Activated T-helper 17 cell treated with anti-CD3 and anti-CD28 coated beads, Interleukin-2, amount 50 U/mL, for 72 hours (primary cell): ENCODE results near the gene NFATC3. TPM values are rescaled to one million over a fixed set of nuclear protein-coding genes. Genes with fewer than 3 reads are reported as not detected.

Source experiments
- ATAC-seq: fragments of 150-1000 bp; cut with Tn5 transposase; replicated peaks from 2 replicates; pipeline ENCODE4 v1.10.0; 2021; ENCODE audit warnings: mild to moderate bottlenecking, moderate library complexity
- H3K27ac Mint-ChIP-seq: one replicate; pipeline ENCODE4 v1.8.0; 2022; ENCODE audit warnings: mixed read lengths
- H3K27me3 Mint-ChIP-seq: one replicate; pipeline ENCODE4 v1.8.0; 2022; ENCODE audit warnings: mixed read lengths
- H3K36me3 Mint-ChIP-seq: one replicate; pipeline ENCODE4 v1.8.0; 2022; ENCODE audit warnings: low read depth, mild to moderate bottlenecking, mixed read lengths
- H3K4me1 Mint-ChIP-seq: one replicate; pipeline ENCODE4 v1.8.0; 2022; ENCODE audit warnings: mixed read lengths
- H3K4me3 Mint-ChIP-seq: one replicate; pipeline ENCODE4 v1.8.0; 2022; ENCODE audit warnings: mild to moderate bottlenecking, mixed read lengths
- H3K9me3 Mint-ChIP-seq: one replicate; pipeline ENCODE4 v1.8.0; 2022; ENCODE audit warnings: mixed read lengths
- total RNA-seq, 2 donors: library from RNA; stranded (reverse); gene quantifications; one replicate each; pipeline ENCODE4 v1.2.3, GENCODE V29; 2022

NFATC3 gene
- 10 to 100 TPM; 71.1 to 78.1 TPM for total RNA-seq

DNA sequence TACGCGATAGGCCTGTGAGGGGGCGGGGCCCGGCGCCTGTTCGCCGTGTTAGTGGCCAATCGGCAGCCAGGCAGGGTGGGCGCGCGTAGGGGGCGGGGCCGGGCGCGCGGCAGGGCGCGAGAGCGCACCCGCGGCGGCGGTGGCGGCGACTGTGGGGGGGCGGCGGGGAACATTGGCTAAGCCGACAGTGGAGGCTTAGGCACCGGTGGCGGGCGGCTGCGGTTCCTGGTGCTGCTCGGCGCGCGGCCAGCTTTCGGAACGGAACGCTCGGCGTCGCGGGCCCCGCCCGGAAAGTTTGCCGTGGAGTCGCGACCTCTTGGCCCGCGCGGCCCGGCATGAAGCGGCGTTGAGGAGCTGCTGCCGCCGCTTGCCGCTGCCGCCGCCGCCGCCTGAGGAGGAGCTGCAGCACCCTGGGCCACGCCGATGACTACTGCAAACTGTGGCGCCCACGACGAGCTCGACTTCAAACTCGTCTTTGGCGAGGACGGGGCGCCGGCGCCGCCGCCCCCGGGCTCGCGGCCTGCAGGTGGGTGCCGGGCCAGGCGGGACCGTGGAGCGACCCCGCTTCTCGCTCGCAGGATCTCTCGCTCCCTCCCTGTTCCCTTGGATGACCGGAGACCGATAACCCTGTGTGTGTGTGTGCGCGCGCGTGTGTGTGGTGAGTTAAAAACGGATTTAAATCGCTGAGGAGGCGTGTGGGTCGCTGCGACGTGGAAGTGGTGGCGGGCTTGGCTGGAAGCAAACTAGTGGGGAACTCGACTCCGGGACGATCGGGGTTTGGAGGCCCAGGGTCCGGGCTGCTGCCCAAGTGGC lies at the start of gene NFATC3:
NFATC3 (plus strand) TSS at position 112 of the 813 bp plus-strand sequence; CDS start at position 424, 312 bp downstream.
- Mint-ChIP-seq H3K36me3 (peaks cover 9% of the 10 kb centered on the region), H3K4me3 (peak within 1 kb of the TSS; percentile 89), H3K27me3 (no peaks in the 10 kb centered on the region), H3K9me3 (no peaks in the 10 kb centered on the region), H3K27ac (peak within 1 kb of the TSS; percentile 77), H3K4me1 (peaks cover 46% of the 10 kb centered on the region)
- peak; percentile 71 for ATAC-seq

DNA sequence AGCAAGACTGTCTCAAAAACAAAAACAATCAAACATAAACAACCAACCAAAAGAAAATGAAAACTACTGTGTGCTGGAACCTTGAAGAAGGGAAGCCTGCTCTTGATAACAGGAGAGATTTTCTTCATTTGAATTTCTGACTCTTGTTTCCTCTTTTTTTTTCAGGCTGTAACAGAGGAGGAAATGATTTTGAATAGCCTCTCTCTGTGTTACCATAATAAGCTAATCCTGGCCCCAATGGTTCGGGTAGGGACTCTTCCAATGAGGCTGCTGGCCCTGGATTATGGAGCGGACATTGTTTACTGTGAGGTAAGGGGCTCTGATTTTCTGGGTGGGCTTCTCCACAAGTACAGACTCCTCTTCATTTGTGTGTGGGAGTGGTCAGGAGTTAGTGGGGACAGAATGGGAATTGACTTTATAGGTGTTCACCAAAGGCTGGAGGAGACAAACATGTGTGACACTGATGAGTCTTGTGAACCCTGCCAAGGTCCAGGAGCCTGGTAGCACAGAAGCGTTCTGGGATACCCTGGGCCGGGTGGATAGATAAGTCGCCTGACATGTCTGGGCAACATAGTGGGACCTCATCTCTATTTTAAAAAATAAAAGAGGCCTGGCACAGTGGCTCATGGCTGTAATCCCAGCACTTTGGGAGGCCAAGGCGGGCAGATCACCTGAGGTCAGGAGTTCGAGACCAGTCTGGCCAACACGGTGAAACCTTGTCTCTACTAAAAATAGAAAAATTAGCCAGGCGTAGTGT lies 47.2 kb upstream of the NFATC3 start:
- Mint-ChIP-seq H3K36me3 (peaks cover 57% of the 10 kb centered on the region), H3K27ac (no peak overlapping the region), H3K4me3 (no peak overlapping the region), H3K4me1 (peaks cover 9% of the 10 kb centered on the region), H3K27me3 (no peaks in the 10 kb centered on the region), H3K9me3 (no peaks in the 10 kb centered on the region)
- ATAC-seq: no peak

DNA sequence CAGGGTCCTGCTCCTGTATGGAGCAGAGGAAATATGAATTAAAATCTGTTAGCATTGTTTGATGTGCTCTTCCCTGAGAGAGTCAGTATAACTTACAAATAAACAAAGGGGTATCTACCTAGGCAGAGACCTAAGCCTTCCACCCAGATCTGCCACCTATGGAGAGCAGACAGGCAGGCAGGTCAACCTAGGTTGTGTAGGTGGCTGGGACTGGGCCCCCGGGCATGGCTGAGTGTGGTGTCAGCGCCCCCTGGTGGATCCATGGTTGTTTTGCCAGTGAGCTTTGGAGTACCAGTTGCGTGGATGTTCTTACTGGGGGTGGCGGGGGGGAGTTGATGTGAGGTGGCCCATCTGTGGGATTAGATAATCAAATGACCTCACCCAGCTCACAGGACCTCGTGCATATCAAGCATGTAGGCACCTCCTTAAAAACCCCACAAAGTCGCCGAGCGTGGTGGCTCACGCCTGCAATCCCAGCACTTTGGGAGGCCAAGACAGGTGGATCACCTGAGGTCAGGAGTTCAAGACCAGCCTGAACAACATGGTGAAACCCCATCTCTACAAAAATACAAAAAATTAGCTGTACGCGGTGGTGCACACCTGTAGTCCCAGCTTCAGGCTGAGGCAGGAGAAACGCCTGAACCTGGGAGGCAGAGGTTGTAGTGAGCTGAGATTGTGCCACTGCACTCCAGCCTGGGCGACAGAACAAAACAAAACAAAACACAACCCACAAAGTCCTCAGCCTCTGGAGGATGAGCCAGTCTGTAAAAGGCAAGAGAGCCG lies 44.5 kb upstream of the NFATC3 start:
- peak; percentile 99 for ATAC-seq
- Mint-ChIP-seq H3K36me3 (peaks cover 60% of the 10 kb centered on the region), H3K9me3 (no peaks in the 10 kb centered on the region), H3K27me3 (no peaks in the 10 kb centered on the region), H3K4me1 (peaks cover 9% of the 10 kb centered on the region), H3K27ac (peak overlapping the region; percentile 60), H3K4me3 (no peak overlapping the region)

DNA sequence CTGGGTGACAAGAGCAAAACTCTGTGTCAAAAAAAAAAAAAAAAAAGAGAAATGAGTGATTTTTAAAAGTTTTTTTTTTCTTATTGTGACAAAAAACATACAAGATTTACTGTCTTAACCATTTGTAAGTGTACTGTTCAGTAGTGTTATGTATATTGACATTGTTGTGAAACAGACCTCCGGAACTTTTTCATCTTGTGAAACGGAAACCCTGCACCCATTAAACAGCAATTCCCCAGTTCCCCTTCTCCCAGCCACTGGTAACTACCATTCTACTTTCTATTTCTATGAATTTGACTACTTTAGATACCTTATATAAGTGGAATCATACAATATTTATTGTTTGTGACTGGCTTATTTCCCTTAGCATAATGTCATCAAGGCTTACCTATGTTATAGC lies 43.4 kb upstream of the NFATC3 start:
- Mint-ChIP-seq H3K36me3 (peaks cover 65% of the 10 kb centered on the region), H3K27me3 (no peaks in the 10 kb centered on the region), H3K4me1 (peaks cover 9% of the 10 kb centered on the region), H3K27ac (no peak overlapping the region), H3K4me3 (no peak overlapping the region), H3K9me3 (no peaks in the 10 kb centered on the region)
- ATAC-seq: no peak

DNA sequence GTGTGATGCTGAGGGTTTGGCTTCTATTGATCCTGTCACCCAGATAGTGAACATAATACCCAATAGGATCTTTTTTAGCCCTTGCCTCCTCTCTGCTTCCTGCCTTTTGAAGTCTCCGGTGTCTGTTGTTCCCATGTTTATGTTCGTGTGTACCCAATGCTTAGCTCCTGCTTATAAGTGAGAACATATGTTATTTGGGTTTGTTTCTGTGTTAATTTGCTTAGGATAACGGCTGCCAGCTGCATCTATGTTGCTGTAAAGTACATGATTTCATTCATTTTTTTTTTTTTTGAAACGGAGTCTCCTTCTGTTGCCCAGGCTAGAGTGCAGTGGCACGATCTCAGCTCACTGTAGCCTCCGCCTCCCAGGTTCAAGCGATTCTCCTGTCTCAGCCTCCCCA lies 39.1 kb upstream of the NFATC3 start:
- Mint-ChIP-seq H3K36me3 (peaks cover 74% of the 10 kb centered on the region), H3K4me3 (no peak overlapping the region)

DNA sequence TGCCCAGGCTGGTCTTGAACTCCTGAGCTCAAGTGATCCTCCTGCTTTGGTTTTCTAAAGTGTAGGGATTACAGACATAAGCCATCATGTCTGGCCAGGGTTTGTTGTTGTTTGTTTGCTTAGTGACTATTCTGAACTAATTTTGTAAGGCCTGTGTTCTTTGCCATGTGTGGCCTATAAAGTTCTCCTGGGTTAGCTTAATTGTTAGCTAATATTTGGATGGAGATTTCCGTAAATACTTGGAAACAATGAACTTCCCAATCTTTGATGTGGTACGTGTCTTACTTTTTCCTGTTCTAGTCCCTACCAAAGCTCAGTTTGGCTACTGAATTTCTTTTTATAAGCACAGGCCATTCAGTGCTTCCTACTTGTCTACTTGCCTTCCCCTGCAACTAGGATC lies 37.2 kb upstream of the NFATC3 start:
- no peak overlapping the region for H3K4me3 Mint-ChIP-seq
- no peak for ATAC-seq
- H3K27me3 Mint-ChIP-seq: no peaks in the 10 kb centered on the region
- H3K9me3 Mint-ChIP-seq: no peaks in the 10 kb centered on the region
- H3K4me1 Mint-ChIP-seq: no peaks in the 10 kb centered on the region
- H3K27ac Mint-ChIP-seq: no peak overlapping the region
- H3K36me3 Mint-ChIP-seq: peaks cover 83% of the 10 kb centered on the region

More for the DNA sequence above, 39.1 kb upstream of the NFATC3 start:
- Mint-ChIP-seq H3K9me3 (no peaks in the 10 kb centered on the region), H3K27ac (no peak overlapping the region), H3K27me3 (no peaks in the 10 kb centered on the region), H3K4me1 (no peaks in the 10 kb centered on the region)
- no peak for ATAC-seq

DNA sequence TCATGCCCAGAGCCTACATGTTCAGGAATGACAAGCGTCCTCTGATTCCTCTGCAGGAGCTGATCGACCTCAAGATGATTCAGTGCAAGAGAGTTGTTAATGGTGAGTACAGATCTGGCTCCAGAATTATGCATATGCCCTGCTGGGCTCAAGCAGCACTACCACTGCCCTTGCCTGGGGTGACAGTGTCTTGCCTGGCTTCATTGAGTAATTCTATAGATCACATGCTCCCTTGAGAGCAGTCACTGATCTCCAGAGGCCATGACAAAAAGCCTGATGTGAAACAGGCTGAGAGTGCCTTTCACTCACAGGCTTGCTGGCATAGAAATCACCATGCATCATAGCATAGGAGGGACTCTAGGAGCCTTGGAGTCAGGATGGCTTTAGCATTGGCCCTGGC lies 35.7 kb upstream of the NFATC3 start:
- Mint-ChIP-seq H3K4me3 (no peak overlapping the region), H3K27ac (no peak overlapping the region), H3K4me1 (no peaks in the 10 kb centered on the region), H3K27me3 (no peaks in the 10 kb centered on the region), H3K36me3 (peaks cover 90% of the 10 kb centered on the region), H3K9me3 (no peaks in the 10 kb centered on the region)
- no peak for ATAC-seq

DNA sequence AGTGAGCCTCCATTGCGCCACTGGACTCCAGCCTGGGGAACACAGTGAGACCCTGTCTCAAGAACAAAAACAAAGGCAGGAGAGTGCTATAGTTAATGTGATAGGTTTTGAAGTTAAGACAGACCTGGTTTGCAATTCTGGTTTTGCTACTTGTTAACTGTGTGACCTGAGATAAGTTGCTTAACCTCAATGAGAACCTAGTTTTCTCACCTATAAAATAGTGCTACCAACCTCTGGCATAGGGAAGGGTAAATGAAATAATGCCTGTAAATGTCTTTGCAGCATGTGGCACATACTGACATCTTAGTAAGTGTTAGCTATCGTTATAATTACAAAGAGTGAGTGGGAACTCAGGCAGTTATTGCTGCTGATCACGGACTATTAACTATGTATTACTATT lies 29.8 kb upstream of the NFATC3 start:
- no peak for ATAC-seq
- H3K27ac Mint-ChIP-seq: no peak overlapping the region
- no peaks in the 10 kb centered on the region for H3K27me3 Mint-ChIP-seq
- H3K4me3 Mint-ChIP-seq: no peak overlapping the region
- H3K4me1 Mint-ChIP-seq: peaks cover 6% of the 10 kb centered on the region
- H3K9me3 Mint-ChIP-seq: no peaks in the 10 kb centered on the region
- H3K36me3 Mint-ChIP-seq: peaks cover 92% of the 10 kb centered on the region

DNA sequence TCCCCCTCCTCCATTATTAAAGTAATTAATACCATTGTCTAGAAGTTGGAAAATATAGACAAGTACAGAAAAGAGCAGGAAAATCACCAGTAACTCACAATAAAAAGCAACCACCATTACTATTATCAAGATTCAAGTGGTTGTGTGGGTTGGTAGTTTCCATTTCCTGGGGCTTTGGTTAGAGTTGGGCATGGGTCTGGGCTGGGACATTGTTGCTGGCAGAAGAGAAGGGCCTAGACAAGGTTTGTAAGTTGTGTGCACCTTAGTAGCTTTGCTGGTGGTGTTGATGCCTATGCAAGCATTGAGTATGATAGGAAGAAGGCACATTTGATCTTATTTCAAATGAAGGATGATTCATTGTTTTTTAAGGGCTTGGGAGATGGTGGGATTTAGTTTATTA lies 25.4 kb upstream of the NFATC3 start:
- Mint-ChIP-seq H3K4me3 (peak overlapping the region; percentile 1), H3K36me3 (peaks cover 82% of the 10 kb centered on the region), H3K4me1 (peaks cover 24% of the 10 kb centered on the region), H3K27ac (peak overlapping the region; percentile 65), H3K9me3 (no peaks in the 10 kb centered on the region), H3K27me3 (no peaks in the 10 kb centered on the region)
- ATAC-seq: peak; percentile 53

DNA sequence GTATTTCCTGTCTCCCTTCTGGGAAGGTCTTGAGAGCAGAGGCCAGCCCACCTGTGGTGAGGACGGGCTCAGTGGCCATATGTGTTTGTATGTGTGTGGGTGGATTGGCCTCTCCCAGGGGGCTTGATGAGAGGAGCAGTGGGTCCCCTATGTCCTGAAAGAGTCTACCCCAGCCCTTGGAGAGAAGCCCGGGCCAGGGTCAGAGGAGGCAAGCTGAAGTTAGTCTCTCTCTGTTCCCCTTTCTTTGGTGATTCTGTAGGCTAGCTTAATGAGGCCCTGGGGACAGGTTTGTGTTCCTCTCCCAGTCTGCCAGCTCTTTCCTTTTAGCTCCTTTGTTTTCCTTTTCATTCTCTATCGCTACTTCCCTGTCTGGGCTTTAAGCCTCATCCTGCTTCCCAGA lies 23.8 kb upstream of the NFATC3 start:
- no peak for ATAC-seq
- no peaks in the 10 kb centered on the region for H3K27me3 Mint-ChIP-seq
- H3K4me3 Mint-ChIP-seq: no peak overlapping the region
- H3K4me1 Mint-ChIP-seq: peaks cover 28% of the 10 kb centered on the region
- no peaks in the 10 kb centered on the region for H3K9me3 Mint-ChIP-seq
- H3K27ac Mint-ChIP-seq: peak overlapping the region; percentile 82
- peaks cover 78% of the 10 kb centered on the region for H3K36me3 Mint-ChIP-seq

DNA sequence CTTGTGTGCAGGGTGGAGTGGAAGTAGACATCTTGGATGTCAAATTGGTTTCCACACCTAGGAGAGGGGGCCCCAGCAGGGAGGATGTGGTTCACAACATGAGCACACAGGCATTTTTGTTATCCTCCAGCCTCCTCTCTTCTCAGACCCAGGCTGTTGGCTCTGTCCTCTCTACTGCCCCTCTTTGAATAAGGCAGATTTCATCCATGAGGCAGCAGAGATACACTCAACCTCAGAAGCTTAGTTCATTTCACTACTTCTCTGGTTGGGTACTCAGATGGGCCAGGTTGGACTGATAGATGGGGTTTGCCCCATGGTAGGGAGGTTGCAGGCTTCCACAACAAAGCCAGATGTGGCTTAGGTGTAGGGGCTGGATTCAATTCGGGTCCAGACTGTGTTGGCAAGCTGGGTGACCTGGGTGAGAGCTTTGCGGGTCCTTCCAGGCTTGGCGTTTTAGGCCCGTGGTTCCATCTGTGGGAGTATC lies 22.2 kb upstream of the NFATC3 start:
- Mint-ChIP-seq H3K4me1 (peaks cover 34% of the 10 kb centered on the region), H3K27me3 (no peaks in the 10 kb centered on the region), H3K4me3 (peak overlapping the region; percentile 50), H3K9me3 (no peaks in the 10 kb centered on the region), H3K36me3 (peaks cover 74% of the 10 kb centered on the region), H3K27ac (peak overlapping the region; percentile 82)
- ATAC-seq: peak; percentile 55

DNA sequence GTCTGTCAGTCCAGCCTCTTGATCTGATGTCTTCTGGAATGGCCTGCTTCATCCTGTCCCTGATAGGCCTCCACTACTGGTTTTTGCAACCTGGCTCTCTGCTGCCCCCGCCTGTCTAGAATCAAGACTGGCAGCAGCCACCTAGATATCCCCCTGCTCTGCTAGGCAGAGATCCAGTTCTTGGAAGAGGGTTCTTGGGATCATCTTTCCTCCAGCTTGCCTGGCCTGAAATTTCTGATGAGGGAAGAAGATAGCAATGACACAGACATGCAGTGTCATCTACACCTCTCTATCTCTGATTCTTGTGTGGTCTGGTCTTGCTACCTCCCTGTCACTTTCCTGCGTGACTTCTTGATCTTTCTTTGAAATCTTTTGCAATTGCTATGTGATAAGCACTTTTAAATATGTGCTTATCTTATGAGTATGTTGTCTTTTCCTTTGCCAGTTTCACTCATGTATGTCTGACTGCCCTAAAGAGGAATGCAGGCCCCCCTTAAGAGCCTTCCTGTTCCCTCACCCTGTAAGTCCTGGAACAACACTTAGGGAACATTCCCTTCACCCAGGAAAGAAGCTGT lies 20.3 kb upstream of the NFATC3 start:
- peak; percentile 87 for ATAC-seq
- H3K36me3 Mint-ChIP-seq: peaks cover 58% of the 10 kb centered on the region

DNA sequence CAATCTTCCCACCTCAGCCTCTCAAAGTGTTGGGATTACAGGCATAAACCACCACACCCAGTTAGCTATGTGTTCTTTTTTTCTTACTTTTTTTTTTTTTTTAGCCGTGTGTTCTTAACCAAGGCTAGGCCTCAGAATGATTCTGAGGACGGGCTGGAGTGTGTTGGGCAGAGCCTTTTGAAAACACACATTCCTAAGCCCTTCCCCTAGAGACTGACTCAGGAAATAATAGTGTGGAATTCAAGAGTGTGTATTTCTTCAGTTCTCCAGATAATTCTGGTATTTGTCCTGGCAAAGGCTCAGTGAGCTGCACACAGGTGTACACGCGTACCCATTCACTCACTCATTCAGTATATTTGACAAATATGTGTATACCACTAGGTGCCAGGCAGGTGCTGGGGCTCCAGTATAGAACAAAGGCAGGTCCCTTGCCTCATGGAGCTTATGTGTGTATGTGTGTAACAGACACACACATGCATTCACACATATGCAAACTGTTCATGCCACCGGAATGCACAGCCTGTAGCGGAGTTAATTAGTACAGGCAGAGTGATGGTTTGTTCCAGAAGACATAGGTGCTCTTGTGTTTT lies 19.4 kb upstream of the NFATC3 start:
- no peak for ATAC-seq
- Mint-ChIP-seq H3K27ac (peak overlapping the region; percentile 51), H3K27me3 (no peaks in the 10 kb centered on the region), H3K9me3 (no peaks in the 10 kb centered on the region), H3K36me3 (peaks cover 60% of the 10 kb centered on the region), H3K4me3 (no peak overlapping the region), H3K4me1 (peaks cover 41% of the 10 kb centered on the region)

More for the DNA sequence above, 20.3 kb upstream of the NFATC3 start:
- Mint-ChIP-seq H3K4me1 (peaks cover 34% of the 10 kb centered on the region), H3K4me3 (peak overlapping the region; percentile 12), H3K27me3 (no peaks in the 10 kb centered on the region), H3K27ac (peak overlapping the region; percentile 87), H3K9me3 (no peaks in the 10 kb centered on the region)

DNA sequence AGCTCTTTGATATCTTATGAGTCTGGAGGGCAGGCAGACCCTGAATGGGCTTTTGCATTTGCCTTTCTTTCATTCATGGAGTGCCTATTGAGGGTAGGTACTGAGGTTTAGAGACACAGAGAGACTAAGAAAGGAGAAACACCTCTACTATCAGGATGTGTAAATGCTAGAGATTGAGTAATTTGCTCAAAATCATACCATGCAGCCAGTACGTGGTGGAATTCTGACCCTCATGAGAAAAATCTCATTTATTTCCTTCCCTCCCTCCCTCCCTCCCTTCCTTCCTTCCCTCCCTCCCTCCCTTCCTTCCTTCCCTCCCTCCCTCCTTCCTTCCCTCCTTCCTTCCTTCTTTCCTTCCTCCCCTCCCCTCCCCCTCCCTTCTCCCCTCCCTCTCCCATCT lies 18.4 kb upstream of the NFATC3 start:
- Mint-ChIP-seq H3K9me3 (no peaks in the 10 kb centered on the region), H3K36me3 (peaks cover 60% of the 10 kb centered on the region), H3K27ac (peak overlapping the region; percentile 51), H3K4me1 (peaks cover 43% of the 10 kb centered on the region), H3K27me3 (no peaks in the 10 kb centered on the region), H3K4me3 (no peak overlapping the region)
- ATAC-seq: no peak
